ENCODE measurements around the gene REXO2. TPM values are rescaled to one million over a fixed set of nuclear protein-coding genes. Genes with fewer than 3 reads are reported as not detected.

Gene REXO2
- total and polyA plus RNA-seq, 2 of the 13 experiments (the other 11 are each of a cell fraction or from before 2014, with no cell fraction given), result 95.6 to 104 TPM

DNA sequence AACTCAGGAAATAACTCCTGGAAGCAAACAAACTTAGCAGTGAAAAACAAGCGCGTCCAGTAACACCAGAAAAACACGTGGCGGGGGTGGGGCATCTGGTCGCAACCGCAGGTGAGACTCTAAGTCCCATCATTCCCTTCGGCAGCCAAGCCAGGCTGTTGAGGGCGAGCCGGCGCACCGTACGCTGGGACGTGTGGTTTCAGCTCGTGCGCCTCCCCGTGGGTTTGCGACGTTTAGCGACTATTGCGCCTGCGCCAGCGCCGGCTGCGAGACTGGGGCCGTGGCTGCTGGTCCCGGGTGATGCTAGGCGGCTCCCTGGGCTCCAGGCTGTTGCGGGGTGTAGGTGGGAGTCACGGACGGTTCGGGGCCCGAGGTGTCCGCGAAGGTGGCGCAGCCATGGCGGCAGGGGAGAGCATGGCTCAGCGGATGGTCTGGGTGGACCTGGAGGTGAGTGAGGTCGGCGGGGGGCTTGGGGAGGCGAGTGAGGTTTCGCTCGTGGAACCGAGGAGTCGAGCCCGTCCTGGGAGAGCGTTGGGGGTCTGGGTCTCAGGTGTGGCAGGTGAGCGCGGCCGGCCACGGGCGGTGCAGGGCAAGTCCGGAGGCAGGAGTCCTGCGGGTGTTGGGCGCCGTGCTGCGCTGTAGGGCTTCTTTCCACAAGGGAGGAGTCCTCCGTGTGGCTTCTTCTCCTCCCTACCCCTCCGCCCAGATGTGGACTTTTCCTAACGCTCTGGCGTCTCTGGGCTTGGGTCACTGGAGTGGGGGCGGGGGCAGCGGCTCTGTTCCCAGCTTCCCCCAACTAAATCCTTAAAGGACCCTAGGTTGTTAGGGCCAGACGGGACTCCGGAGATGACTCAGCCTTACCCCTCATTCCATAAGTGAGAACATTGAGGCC, at the start of gene REXO2 (continued):
- TF ChIP-seq RBFOX2 (IDR thresholded peaks at IDR 0.05; ENCODE audit: low read depth, low read length), result peak; percentile 93
- TF ChIP-seq, protein P1, sequence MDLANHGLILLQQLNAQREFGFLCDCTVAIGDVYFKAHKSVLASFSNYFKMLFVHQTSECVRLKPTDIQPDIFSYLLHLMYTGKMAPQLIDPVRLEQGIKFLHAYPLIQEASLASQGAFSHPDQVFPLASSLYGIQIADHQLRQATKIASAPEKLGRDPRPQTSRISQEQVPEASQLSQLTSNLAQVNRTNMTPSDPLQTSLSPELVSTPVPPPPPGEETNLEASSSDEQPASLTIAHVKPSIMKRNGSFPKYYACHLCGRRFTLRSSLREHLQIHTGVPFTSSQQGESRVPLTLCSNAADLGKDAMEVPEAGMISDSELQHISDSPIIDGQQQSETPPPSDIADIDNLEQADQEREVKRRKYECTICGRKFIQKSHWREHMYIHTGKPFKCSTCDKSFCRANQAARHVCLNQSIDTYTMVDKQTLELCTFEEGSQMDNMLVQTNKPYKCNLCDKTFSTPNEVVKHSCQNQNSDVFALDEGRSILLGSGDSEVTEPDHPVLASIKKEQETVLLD (CRISPR knock-in tag; IDR thresholded peaks at IDR 0.05; ENCODE audit: low read depth), result no peak
- no peak for TF ChIP-seq GPN1 (CRISPR knock-in tag; IDR thresholded peaks at IDR 0.05; ENCODE audit: borderline replicate concordance)
- no peak for TF ChIP-seq ZNF644 (CRISPR knock-in tag; IDR thresholded peaks at IDR 0.05; ENCODE audit: low read depth)
- TF ChIP-seq, protein P2, sequence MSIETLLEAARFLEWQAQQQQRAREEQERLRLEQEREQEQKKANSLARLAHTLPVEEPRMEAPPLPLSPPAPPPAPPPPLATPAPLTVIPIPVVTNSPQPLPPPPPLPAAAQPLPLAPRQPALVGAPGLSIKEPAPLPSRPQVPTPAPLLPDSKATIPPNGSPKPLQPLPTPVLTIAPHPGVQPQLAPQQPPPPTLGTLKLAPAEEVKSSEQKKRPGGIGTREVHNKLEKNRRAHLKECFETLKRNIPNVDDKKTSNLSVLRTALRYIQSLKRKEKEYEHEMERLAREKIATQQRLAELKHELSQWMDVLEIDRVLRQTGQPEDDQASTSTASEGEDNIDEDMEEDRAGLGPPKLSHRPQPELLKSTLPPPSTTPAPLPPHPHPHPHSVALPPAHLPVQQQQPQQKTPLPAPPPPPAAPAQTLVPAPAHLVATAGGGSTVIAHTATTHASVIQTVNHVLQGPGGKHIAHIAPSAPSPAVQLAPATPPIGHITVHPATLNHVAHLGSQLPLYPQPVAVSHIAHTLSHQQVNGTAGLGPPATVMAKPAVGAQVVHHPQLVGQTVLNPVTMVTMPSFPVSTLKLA (IDR thresholded peaks at IDR 0.05), result peak; percentile 91
- TF ChIP-seq, protein P3, sequence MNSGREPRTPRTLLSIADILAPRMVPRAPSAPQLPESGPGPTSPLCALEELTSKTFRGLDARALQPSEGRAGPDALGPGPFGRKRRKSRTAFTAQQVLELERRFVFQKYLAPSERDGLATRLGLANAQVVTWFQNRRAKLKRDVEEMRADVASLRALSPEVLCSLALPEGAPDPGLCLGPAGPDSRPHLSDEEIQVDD (CRISPR knock-in tag; IDR thresholded peaks at IDR 0.05; ENCODE audit: borderline replicate concordance), result no peak; the same call in 1 of the 2 replicates
- TF ChIP-seq MIER3 (CRISPR knock-in tag; IDR thresholded peaks at IDR 0.05; ENCODE audit: borderline replicate concordance), result no peak
- TF ChIP-seq, protein P4, sequence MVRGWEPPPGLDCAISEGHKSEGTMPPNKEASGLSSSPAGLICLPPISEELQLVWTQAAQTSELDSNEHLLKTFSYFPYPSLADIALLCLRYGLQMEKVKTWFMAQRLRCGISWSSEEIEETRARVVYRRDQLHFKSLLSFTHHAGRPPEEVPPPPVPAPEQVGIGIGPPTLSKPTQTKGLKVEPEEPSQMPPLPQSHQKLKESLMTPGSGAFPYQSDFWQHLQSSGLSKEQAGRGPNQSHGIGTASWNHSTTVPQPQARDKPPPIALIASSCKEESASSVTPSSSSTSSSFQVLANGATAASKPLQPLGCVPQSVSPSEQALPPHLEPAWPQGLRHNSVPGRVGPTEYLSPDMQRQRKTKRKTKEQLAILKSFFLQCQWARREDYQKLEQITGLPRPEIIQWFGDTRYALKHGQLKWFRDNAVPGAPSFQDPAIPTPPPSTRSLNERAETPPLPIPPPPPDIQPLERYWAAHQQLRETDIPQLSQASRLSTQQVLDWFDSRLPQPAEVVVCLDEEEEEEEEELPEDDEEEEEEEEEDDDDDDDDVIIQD (CRISPR knock-in tag; IDR thresholded peaks at IDR 0.05; ENCODE audit: low read depth), result peak; percentile 41; the same call in 1 of the 2 replicates
- TF ChIP-seq KDM5A (IDR thresholded peaks at IDR 0.05; ENCODE audit: borderline replicate concordance, low read length), result peak; percentile 43; the same call in 1 of the 2 replicates
- TF ChIP-seq, protein P5, sequence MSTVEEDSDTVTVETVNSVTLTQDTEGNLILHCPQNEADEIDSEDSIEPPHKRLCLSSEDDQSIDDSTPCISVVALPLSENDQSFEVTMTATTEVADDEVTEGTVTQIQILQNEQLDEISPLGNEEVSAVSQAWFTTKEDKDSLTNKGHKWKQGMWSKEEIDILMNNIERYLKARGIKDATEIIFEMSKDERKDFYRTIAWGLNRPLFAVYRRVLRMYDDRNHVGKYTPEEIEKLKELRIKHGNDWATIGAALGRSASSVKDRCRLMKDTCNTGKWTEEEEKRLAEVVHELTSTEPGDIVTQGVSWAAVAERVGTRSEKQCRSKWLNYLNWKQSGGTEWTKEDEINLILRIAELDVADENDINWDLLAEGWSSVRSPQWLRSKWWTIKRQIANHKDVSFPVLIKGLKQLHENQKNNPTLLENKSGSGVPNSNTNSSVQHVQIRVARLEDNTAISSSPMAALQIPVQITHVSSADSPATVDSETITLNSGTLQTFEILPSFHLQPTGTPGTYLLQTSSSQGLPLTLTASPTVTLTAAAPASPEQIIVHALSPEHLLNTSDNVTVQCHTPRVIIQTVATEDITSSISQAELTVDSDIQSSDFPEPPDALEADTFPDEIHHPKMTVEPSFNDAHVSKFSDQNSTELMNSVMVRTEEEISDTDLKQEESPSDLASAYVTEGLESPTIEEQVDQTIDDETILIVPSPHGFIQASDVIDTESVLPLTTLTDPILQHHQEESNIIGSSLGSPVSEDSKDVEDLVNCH (CRISPR knock-in tag; IDR thresholded peaks at IDR 0.05), result no peak
- TF ChIP-seq, protein P6, sequence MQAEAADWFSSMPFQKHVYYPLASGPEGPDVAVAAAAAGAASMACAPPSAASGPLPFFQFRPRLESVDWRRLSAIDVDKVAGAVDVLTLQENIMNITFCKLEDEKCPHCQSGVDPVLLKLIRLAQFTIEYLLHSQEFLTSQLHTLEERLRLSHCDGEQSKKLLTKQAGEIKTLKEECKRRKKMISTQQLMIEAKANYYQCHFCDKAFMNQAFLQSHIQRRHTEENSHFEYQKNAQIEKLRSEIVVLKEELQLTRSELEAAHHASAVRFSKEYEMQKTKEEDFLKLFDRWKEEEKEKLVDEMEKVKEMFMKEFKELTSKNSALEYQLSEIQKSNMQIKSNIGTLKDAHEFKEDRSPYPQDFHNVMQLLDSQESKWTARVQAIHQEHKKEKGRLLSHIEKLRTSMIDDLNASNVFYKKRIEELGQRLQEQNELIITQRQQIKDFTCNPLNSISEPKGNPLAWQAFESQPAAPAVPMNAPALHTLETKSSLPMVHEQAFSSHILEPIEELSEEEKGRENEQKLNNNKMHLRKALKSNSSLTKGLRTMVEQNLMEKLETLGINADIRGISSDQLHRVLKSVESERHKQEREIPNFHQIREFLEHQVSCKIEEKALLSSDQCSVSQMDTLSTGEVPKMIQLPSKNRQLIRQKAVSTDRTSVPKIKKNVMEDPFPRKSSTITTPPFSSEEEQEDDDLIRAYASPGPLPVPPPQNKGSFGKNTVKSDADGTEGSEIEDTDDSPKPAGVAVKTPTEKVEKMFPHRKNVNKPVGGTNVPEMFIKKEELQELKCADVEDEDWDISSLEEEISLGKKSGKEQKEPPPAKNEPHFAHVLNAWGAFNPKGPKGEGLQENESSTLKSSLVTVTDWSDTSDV (CRISPR knock-in tag; IDR thresholded peaks at IDR 0.05), result no peak
- TF ChIP-seq ZNF674 (CRISPR knock-in tag; IDR thresholded peaks at IDR 0.05; ENCODE audit: low read depth), result no peak
- no peak for TF ChIP-seq ZNF20 (CRISPR knock-in tag; IDR thresholded peaks at IDR 0.05)
- no peak for TF ChIP-seq MBNL3 (CRISPR knock-in tag; conservative IDR thresholded peaks at IDR 0.05)
- peak; percentile 39 for TF ChIP-seq YY1 (IDR thresholded peaks at IDR 0.05; ENCODE audit: insufficient read depth, insufficient replicate concordance, low read depth, low read length)
- peak; percentile 58; the same call in 1 of the 2 replicates for TF ChIP-seq ZFY (CRISPR knock-in tag; IDR thresholded peaks at IDR 0.05)

Measured in HepG2 (cell line).